Measurements from ENCODE around the gene SALL1. TPM values are rescaled to one million over a fixed set of nuclear protein-coding genes. Genes with fewer than 3 reads are reported as not detected.

SALL1 gene
- total and polyA plus RNA-seq, 2 of the 4 experiments (the other 2 are of a cell fraction): 0.90 to 5.2 TPM

DNA sequence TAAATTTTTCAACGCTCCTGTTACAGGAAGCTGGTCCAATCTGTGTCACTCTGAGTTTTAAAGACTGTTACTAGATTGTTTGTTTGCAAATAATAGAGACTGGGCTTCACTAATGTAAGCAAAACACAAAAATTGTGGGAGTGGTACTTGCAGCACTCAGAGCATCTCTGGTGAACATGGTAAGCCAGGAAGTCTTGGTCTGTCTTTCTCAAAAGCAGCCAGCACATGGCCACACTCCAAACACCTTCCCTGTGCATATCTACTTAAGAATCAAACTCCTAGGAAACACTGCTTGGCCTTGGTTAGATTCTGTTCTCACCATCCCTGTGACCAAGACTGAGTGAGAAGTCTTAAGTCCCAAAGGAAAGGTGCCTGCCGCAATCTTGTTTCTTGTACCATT lies 49.7 kb upstream of the SALL1 start:
- POLR2A ChIA-PET (ENCODE audit: unreplicated experiment): no interaction called here
- intact Hi-C loops (cut with micrococcal nuclease) (no loop called here), in situ Hi-C loops (cut with MboI; ENCODE audit: low sequenced_read_pairs) (no loop called here), dilution Hi-C loops (cut with HindIII; ENCODE audit: low sequenced_read_pairs, unreplicated experiment) (no loop called here)
- Histone ChIP-seq H3K36me3 (ENCODE audit: control insufficient read depth, insufficient read depth, low read length) (no peaks in the 10 kb centered on the region), H3K27me3 (ENCODE audit: control insufficient read depth, insufficient read depth, low read length) (no peaks in the 10 kb centered on the region), H3K56ac (ENCODE audit: extremely low read depth, insufficient read depth, low read length) (no peak overlapping the region), H4K5ac (ENCODE audit: low read depth, low read length) (no peak overlapping the region), H3K9me3 (ENCODE audit: control insufficient read depth, insufficient read depth, low read length) (peaks cover 7% of the 10 kb centered on the region), H3K23ac (ENCODE audit: low read depth, low read length) (no peak overlapping the region), H4K20me1 (ENCODE audit: insufficient read depth, low read length) (no peaks in the 10 kb centered on the region), H2BK120ac (ENCODE audit: low read depth, low read length) (no peak overlapping the region), H3K27ac (ENCODE audit: insufficient read depth, low read length) (no peak overlapping the region), H3K4me1 (ENCODE audit: control insufficient read depth, insufficient read depth, low read length) (no peaks in the 10 kb centered on the region), H2BK5ac (ENCODE audit: low read depth, low read length, poor library complexity, severe bottlenecking) (no peak overlapping the region), H2AFZ (replicated peaks; ENCODE audit: low read length, poor library complexity) (no peak overlapping the region), H3K4me3 (ENCODE audit: insufficient read depth, low read depth, low read length) (no peak overlapping the region), H4K91ac (ENCODE audit: insufficient read depth, low read depth, low read length) (no peak overlapping the region), H2AK5ac (ENCODE audit: low read depth, low read length) (no peak overlapping the region), H2BK20ac (ENCODE audit: low read depth, low read length) (no peak overlapping the region), H3K4ac (ENCODE audit: low read depth, low read length) (no peak overlapping the region), H2AK9ac (replicated peaks; ENCODE audit: low read depth, low read length, poor library complexity) (no peak overlapping the region), H2BK15ac (ENCODE audit: low read depth, low read length) (no peak overlapping the region), H4K8ac (ENCODE audit: low read depth in 2 of 2, low read length in 2 of 2) (no peak overlapping the region), H3K79me1 (ENCODE audit: low read depth in 1 of 2, low read length in 2 of 2) (no peaks in the 10 kb centered on the region), H3K9ac (ENCODE audit: low read depth, low read length) (no peak overlapping the region), H3K18ac (ENCODE audit: low read depth, low read length) (no peak overlapping the region), H3K9me1 (ENCODE audit: insufficient read depth, low read length) (no peaks in the 10 kb centered on the region), H3K4me2 (ENCODE audit: low read depth, low read length) (no peak overlapping the region), H3K14ac (replicated peaks; ENCODE audit: low read depth, low read length) (no peak overlapping the region)
- no TSS peak for BruUV-seq (replicated peaks)
- ATAC-seq (ENCODE audit: low read depth): no peak
- no CpG with 5 or more reads among the region's 2 CpGs for WGBS, 2 experiments (ENCODE audit: extremely low coverage in 2 of 2, insufficient read length in 1 of 2)
- CTCF ChIA-PET: no interaction called here
- no peak for DNase-seq
- TF ChIP-seq NFE2L2 (IDR thresholded peaks at IDR 0.05; ENCODE audit: low read depth, low read length) (no peak), USF2 (IDR thresholded peaks at IDR 0.05; ENCODE audit: low read depth, low read length) (no peak), MXI1 (IDR thresholded peaks at IDR 0.05; ENCODE audit: borderline replicate concordance, low read depth, low read length) (no peak), CHD1 (IDR thresholded peaks at IDR 0.05; ENCODE audit: low read depth, low read length) (no peak)
